Gastrocnemius medialis (tissue), 4 donors: ENCODE data around the gene ERI2. TPM values are rescaled to one million over a fixed set of nuclear protein-coding genes. Genes with fewer than 3 reads are reported as not detected.

ENCODE experiments used
- ATAC-seq, 2 donors: fragments of 150-250 bp; one replicate each; pipeline ENCODE4 v1.9.1; 2016
- DNase-seq, 2 donors: peaks; one replicate each; pipeline ENCODE4 v3.0.0-alpha.2; 2019
- H3K27ac ChIP-seq, 4 donors: fragments of 200-600 bp; sonication (generic); 1 replicate in 1 of 4; 2 replicates in 3 of 4; pipeline ENCODE4 v1.5.1; 2016 to 2018; ENCODE audit warnings: mild to moderate bottlenecking in 2 of 4, moderate library complexity in 1 of 4
- H3K27me3 ChIP-seq, 3 donors: fragments of 200-600 bp; sonication (generic) in 2 of 3; 1 replicate in 1 of 3; 2 replicates in 2 of 3; pipeline versions ENCODE4 v1.5.1 to v1.6.0; 2016 to 2019; ENCODE audit warnings: mild to moderate bottlenecking in 1 of 3, moderate library complexity in 1 of 3
- H3K36me3 ChIP-seq, 2 donors: fragments of 200-600 bp; sonication (generic) in 1 of 2; one replicate each; pipeline ENCODE4 v1.5.1; 2017 to 2018
- H3K4me1 ChIP-seq, 2 donors: fragments of 200-600 bp; sonication (generic) in 1 of 2; one replicate each; pipeline ENCODE4 v1.5.1; 2016 to 2017; ENCODE audit warnings: mild to moderate bottlenecking in 2 of 2
- H3K4me3 ChIP-seq, 4 donors: fragments of 200-600 bp; sonication (generic) in 3 of 4; 1 replicate in 1 of 4; 2 replicates in 3 of 4; pipeline ENCODE4 v1.5.1; 2016 to 2019; ENCODE audit warnings: mild to moderate bottlenecking in 2 of 4
- H3K9me3 ChIP-seq, 3 donors: fragments of 200-600 bp; sonication (generic) in 2 of 3; 1 replicate in 1 of 3; 2 replicates in 2 of 3; pipeline ENCODE4 v1.5.1; 2016 to 2019
- CTCF ChIP-seq, 5 experiments: fragments of 450-650 bp in 3 of 5; fragments of 200-600 bp in 2 of 5; sonication (generic) in 2 of 5; IDR thresholded peaks in 4 of 5; conservative IDR thresholded peaks in 1 of 5; 1 replicate in 4 of 5; 2 replicates in 1 of 5; pipeline ENCODE4 v1.5.1; 2016 to 2019; ENCODE audit warnings: antibody characterized with exemption in 5 of 5, mild to moderate bottlenecking in 3 of 5, moderate library complexity in 3 of 5
- POLR2A ChIP-seq, 2 donors: fragments of 450-650 bp; IDR thresholded peaks; one replicate each; pipeline ENCODE4 v1.6.1; 2017; ENCODE audit warnings: antibody characterized with exemption in 2 of 2, mild to moderate bottlenecking in 2 of 2, moderate library complexity in 2 of 2
- in situ Hi-C, 4 donors: fragments of 200-750 bp; cut with MboI; loops; one replicate each; pipeline versions ENCODE4 v1.15.0 to v1.8.0; 2017; ENCODE audit warnings: low sequenced_read_pairs in 4 of 4
- intact Hi-C: fragments of 100-400 bp; cut with DNase I; formaldehyde crosslinking; loops from one replicate; pipeline ENCODE4 v1.15.1; 2023; ENCODE audit warnings: low total_unique reads
- total RNA-seq, 4 donors: library from RNA; depleted of rRNA; stranded (reverse); fragments of >200 nt; gene quantifications; one replicate each; pipeline versions ENCODE4 v1.1.0 to v1.2.3, GENCODE V29; 2016

ERI2 gene
- total RNA-seq, 4 donors from 2014 or later = 3.0 to 30.5 (median 9.8) TPM

- ATAC-seq (no peak), DNase-seq (no peak)
- H3K9me3 ChIP-seq = no peaks in the 10 kb centered on the region
- H3K4me3 ChIP-seq = no peak overlapping the region
- TF ChIP-seq CTCF (IDR thresholded peaks at IDR 0.05 in 4 of 5, conservative IDR thresholded peaks at IDR 0.05 in 1 of 5) (no peak), POLR2A (IDR thresholded peaks at IDR 0.05) (no peak)
- H3K27me3 ChIP-seq = no peaks in the 10 kb centered on the region
- intact Hi-C loops (no loop called here), in situ Hi-C loops (no loop called here)
- H3K27ac ChIP-seq = no peak overlapping the region
- H3K4me1 ChIP-seq = no peaks in the 10 kb centered on the region
- H3K36me3 ChIP-seq = no peaks in the 10 kb centered on the region
Measured at GRCh38 chr16:20822521-20823325, 16.5 kb upstream of the ERI2 start.

DNA sequence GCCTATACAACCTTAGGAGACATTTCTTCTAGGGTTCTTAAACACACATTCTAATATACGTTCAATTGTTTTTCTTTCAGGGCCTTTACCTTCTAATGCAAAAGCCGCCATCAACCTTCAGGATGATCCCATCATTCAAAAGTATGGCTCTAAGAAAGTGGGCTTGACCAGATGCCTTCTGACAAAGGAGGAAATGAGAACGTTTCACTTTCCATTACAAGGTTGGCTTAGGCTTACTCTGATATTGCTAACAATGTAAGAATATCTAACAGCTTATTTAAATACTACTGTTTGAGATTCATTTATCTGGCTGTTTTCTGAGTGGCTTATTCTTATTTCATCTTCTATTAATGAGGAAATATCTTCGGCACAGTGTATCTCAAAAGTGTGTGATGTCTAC is 15.4 kb upstream of the ERI2 start:
- no peak for DNase-seq
- Histone ChIP-seq H3K36me3 (no peaks in the 10 kb centered on the region), H3K9me3 (no peaks in the 10 kb centered on the region), H3K4me1 (no peaks in the 10 kb centered on the region), H3K27ac (no peak overlapping the region), H3K4me3 (no peak overlapping the region), H3K27me3 (no peaks in the 10 kb centered on the region)
- intact Hi-C loops = no loop called here
- no peak for TF ChIP-seq POLR2A (IDR thresholded peaks at IDR 0.05)
- no peak for TF ChIP-seq CTCF (IDR thresholded peaks at IDR 0.05 in 4 of 5, conservative IDR thresholded peaks at IDR 0.05 in 1 of 5)
- no peak for ATAC-seq
- in situ Hi-C loops = no loop called here

DNA sequence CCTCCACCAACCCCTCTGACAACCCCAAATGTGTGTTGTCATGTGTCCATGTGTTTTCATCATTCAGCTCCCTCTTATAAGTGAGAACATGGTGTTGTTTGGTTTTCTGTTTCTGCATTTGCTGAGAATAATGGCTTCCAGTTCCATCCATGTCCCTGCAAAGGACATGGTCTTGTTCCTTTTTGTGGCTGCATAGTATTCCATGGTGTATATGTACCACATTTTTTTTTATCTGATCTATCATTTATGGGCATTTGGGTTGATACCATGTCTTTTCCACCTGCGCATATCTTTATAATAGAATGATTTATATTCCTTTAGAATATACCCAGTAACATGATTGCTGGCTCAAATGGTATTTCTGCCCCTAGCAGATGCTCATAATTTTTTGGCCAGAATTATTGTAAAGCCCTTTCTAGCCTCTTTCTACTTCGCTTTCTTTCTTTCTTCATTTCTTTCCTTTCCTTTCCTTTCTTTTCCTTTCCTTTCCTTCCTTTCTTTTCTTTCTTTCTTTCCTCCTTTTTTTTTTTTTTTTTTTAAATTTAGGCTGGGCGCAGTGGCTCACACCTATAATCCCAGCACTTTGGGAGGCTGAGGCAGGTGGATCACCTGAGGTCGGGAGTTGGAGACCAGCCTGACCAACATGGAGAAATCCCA is 12.8 kb upstream of the ERI2 start:
- ATAC-seq (no peak), DNase-seq (no peak)
- TF ChIP-seq POLR2A (IDR thresholded peaks at IDR 0.05) (no peak), CTCF (IDR thresholded peaks at IDR 0.05 in 4 of 5, conservative IDR thresholded peaks at IDR 0.05 in 1 of 5) (no peak)
- Histone ChIP-seq H3K4me1 (no peaks in the 10 kb centered on the region), H3K27ac (no peak overlapping the region), H3K4me3 (no peak overlapping the region), H3K36me3 (no peaks in the 10 kb centered on the region), H3K27me3 (no peaks in the 10 kb centered on the region), H3K9me3 (no peaks in the 10 kb centered on the region)
- in situ Hi-C loops (no loop called here), intact Hi-C loops (no loop called here)

DNA sequence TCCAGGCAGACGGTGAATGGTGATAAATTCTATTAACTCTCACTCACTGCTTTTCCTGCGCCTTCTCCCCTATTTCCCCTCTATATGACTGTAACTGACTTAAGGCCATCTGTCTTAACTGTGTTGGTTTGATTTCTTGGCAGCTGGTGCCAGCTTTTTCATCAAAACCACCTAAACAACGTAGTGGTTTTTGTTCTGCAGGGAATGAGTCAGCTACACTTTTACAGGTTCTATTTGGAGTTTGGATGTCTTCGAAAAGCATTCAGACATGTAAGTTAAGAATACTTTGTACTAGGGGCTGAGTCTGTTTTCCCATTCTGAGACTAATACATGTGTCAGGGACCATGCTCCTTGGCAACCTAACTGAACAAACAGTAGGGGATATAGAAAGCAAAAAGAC is 8.5 kb upstream of the ERI2 start:
- intact Hi-C loops = no loop called here
- Histone ChIP-seq H3K27ac (no peak overlapping the region), H3K4me3 (no peak overlapping the region), H3K4me1 (no peaks in the 10 kb centered on the region), H3K36me3 (no peaks in the 10 kb centered on the region), H3K27me3 (no peaks in the 10 kb centered on the region), H3K9me3 (no peaks in the 10 kb centered on the region)
- in situ Hi-C loops = no loop called here
- TF ChIP-seq POLR2A (IDR thresholded peaks at IDR 0.05) = no peak
- no peak for TF ChIP-seq CTCF (IDR thresholded peaks at IDR 0.05 in 4 of 5, conservative IDR thresholded peaks at IDR 0.05 in 1 of 5)
- ATAC-seq (no peak), DNase-seq (no peak)
